Lower leg skin (tissue), 3 donors: ENCODE results near the gene KCNJ14.

Source experiments
- POLR2A ChIP-seq, 2 donors: fragments of 450-650 bp; IDR thresholded peaks; one replicate each; pipeline ENCODE4 v1.6.1; 2016 to 2017; ENCODE audit warnings: antibody characterized with exemption in 2 of 2, mild to moderate bottlenecking in 1 of 2, moderate library complexity in 1 of 2
- TF ChIP-seq, protein P1 (sequence below), 3 donors: fragments of 450-650 bp; IDR thresholded peaks; one replicate each; pipeline ENCODE4 v1.5.1; 2016; ENCODE audit warnings: antibody characterized with exemption in 3 of 3, mild to moderate bottlenecking in 3 of 3, moderate library complexity in 2 of 3

- TF ChIP-seq, protein P1, sequence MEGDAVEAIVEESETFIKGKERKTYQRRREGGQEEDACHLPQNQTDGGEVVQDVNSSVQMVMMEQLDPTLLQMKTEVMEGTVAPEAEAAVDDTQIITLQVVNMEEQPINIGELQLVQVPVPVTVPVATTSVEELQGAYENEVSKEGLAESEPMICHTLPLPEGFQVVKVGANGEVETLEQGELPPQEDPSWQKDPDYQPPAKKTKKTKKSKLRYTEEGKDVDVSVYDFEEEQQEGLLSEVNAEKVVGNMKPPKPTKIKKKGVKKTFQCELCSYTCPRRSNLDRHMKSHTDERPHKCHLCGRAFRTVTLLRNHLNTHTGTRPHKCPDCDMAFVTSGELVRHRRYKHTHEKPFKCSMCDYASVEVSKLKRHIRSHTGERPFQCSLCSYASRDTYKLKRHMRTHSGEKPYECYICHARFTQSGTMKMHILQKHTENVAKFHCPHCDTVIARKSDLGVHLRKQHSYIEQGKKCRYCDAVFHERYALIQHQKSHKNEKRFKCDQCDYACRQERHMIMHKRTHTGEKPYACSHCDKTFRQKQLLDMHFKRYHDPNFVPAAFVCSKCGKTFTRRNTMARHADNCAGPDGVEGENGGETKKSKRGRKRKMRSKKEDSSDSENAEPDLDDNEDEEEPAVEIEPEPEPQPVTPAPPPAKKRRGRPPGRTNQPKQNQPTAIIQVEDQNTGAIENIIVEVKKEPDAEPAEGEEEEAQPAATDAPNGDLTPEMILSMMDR (IDR thresholded peaks at IDR 0.05), result no peak
- no peak for TF ChIP-seq POLR2A (IDR thresholded peaks at IDR 0.05)
Measured at GRCh38 chr19:48461982-48462655, 6.7 kb downstream of the KCNJ14 start.
